PFSK-1 (cell line): ENCODE measurements around the gene ACTL9.

ENCODE experiments used
- FOXP2 ChIP-seq: optimal IDR thresholded peaks from 2 replicates; pipeline ENCODE3; 2011; ENCODE audit warnings: borderline replicate concordance, control low read depth, inconsistent platforms; ENCODE audit not compliant: insufficient read depth; ENCODE audit errors: extremely low read length, extremely low read depth
- POLR2AphosphoS5 ChIP-seq: IDR thresholded peaks from 2 replicates; pipeline ENCODE4 v1.6.1; 2012; ENCODE audit warnings: low read depth, mild to moderate bottlenecking, control low read depth, low read length, moderate library complexity
- REST ChIP-seq, 2 experiments: IDR thresholded peaks; 2 replicates each; pipeline versions ENCODE4 v1.6.1 to v1.8.0; 2011 to 2012; ENCODE audit warnings: low read depth in 2 of 2, low read length in 2 of 2, control low read depth in 1 of 2, inconsistent platforms in 1 of 2, mild to moderate bottlenecking in 1 of 2, moderate library complexity in 1 of 2; ENCODE audit not compliant: insufficient read depth in 1 of 2
- SIN3A ChIP-seq: IDR thresholded peaks from 2 replicates; pipeline ENCODE4 v1.6.1; 2012; ENCODE audit warnings: mild to moderate bottlenecking, low read length, moderate library complexity, borderline replicate concordance; ENCODE audit not compliant: insufficient read depth
- TAF1 ChIP-seq: IDR thresholded peaks from 2 replicates; pipeline ENCODE4 v1.6.1; 2012; ENCODE audit warnings: low read length, control low read depth, borderline replicate concordance; ENCODE audit not compliant: insufficient read depth

ACTL9 gene

GRCh38 chr19:8682931-8683330, 15.7 kb downstream of the ACTL9 start:
- TF ChIP-seq POLR2AphosphoS5 (no peak), FOXP2 (no peak), REST (IDR thresholded peaks at IDR 0.05; ENCODE audit: insufficient read depth in 1 of 2, low read depth in 2 of 2, low read length in 2 of 2) (no peak), TAF1 (no peak), SIN3A (no peak)

DNA sequence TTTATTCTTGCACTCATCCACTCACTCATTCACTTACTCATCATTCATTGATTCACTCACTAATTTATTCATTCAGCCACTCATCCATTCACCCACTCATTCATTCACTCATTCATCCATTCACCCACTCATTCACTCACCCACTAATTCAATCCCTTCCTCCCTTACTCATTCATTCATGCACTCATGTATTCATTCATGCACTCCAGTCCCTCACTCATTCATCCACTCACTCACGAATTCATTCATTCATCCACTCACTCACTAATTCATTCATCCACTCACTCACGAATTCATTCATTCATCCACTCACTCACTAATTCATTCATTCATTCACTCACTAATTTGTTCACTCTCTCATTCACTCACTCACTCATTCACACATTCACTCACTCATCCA, 16.1 kb downstream of the ACTL9 start:
- TF ChIP-seq SIN3A (no peak), TAF1 (no peak), FOXP2 (no peak), REST (IDR thresholded peaks at IDR 0.05; ENCODE audit: insufficient read depth in 1 of 2, low read depth in 2 of 2, low read length in 2 of 2) (no peak), POLR2AphosphoS5 (no peak)

DNA sequence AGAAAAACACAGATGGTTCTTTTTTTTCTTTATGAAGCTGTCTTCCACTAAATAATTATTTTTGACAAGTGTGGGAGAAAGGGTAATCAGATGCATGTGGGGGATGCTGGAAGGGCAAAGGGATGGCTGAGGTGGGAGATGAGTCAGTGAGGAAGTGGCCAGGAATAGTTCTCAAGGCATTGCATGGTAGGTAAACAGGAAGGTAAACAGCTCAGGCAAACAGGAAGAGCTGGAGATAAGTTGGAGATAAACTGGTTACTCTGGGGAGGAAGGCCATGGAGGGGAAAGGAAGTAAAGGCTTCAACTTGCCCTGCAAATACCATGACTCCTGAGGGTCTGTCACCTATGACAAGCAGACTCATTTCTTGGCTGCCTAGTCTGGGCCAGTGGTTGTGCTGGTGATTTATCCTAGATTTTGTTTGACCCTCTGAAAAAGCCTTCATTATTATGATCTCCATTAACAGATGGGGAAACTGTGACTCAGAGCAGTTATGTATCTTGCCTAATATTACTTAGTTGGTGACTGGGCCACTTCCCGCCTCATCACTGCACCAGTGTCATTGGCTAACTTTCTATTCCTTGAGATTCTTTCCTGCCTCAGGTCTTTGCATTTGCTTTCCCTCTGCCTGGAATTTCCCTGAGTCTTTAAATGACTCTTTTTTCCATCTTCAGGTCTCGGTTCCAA, 17.1 kb downstream of the ACTL9 start:
- 0 out of 2 replicates have a peak, but pooled peaks have one; percentile 27 for TF ChIP-seq POLR2AphosphoS5
- no peak for TF ChIP-seq TAF1
- peak; percentile 99 for TF ChIP-seq FOXP2

- no peak for TF ChIP-seq TAF1
- TF ChIP-seq FOXP2 = no peak
- TF ChIP-seq SIN3A = no peak
- no peak for TF ChIP-seq REST (IDR thresholded peaks at IDR 0.05; ENCODE audit: insufficient read depth in 1 of 2, low read depth in 2 of 2, low read length in 2 of 2)
- no peak for TF ChIP-seq POLR2AphosphoS5
Observed at GRCh38 chr19:8680676-8681344, 17.8 kb downstream of the ACTL9 start.

- TF ChIP-seq POLR2AphosphoS5 (no peak), FOXP2 (no peak), SIN3A (no peak), TAF1 (no peak), REST (IDR thresholded peaks at IDR 0.05; ENCODE audit: insufficient read depth in 1 of 2, low read depth in 2 of 2, low read length in 2 of 2) (no peak)
Observed at GRCh38 chr19:8678244-8678807, 20.3 kb downstream of the ACTL9 start.
